Hepatocyte (in vitro differentiated cells): Measurements from ENCODE around the gene SLC5A6.
"Not testable (repeated sequence)": the region's sequence is repeated elsewhere in the genome, so short reads cannot be mapped to it uniquely, and the experiment has no call there.

Experiments used
- EZH2 ChIP-seq: fragments of 200-600 bp; sonication (generic); IDR thresholded peaks from 2 replicates; pipeline ENCODE4 v1.6.1; 2016; ENCODE audit warnings: antibody characterized with exemption, mild to moderate bottlenecking, borderline replicate concordance
- EZH2phosphoT487 ChIP-seq: fragments of 200-600 bp; sonication (generic); IDR thresholded peaks from one replicate; pipeline ENCODE4 v1.6.1; 2018; ENCODE audit warnings: antibody characterized with exemption, mild to moderate bottlenecking, low read depth, moderate library complexity; ENCODE audit not compliant: unreplicated experiment, severe bottlenecking
- TF ChIP-seq, protein P1 (sequence below): fragments of 200-600 bp; sonication (generic); IDR thresholded peaks from 2 replicates; pipeline ENCODE4 v1.5.1; 2016; ENCODE audit warnings: antibody characterized with exemption, mild to moderate bottlenecking; ENCODE audit not compliant: poor library complexity

GRCh38 chr2:27198068-27198467, 14.0 kb downstream of the SLC5A6 start:
- not testable (repeated sequence) for TF ChIP-seq EZH2phosphoT487, EZH2
- TF ChIP-seq, protein P1, sequence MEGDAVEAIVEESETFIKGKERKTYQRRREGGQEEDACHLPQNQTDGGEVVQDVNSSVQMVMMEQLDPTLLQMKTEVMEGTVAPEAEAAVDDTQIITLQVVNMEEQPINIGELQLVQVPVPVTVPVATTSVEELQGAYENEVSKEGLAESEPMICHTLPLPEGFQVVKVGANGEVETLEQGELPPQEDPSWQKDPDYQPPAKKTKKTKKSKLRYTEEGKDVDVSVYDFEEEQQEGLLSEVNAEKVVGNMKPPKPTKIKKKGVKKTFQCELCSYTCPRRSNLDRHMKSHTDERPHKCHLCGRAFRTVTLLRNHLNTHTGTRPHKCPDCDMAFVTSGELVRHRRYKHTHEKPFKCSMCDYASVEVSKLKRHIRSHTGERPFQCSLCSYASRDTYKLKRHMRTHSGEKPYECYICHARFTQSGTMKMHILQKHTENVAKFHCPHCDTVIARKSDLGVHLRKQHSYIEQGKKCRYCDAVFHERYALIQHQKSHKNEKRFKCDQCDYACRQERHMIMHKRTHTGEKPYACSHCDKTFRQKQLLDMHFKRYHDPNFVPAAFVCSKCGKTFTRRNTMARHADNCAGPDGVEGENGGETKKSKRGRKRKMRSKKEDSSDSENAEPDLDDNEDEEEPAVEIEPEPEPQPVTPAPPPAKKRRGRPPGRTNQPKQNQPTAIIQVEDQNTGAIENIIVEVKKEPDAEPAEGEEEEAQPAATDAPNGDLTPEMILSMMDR = not testable (repeated sequence)
